Spleen (tissue), 11 donors: ENCODE measurements around the gene RHOB. TPM values are rescaled to one million over a fixed set of nuclear protein-coding genes. Genes with fewer than 3 reads are reported as not detected.
A peak's percentile ranks its signal among the peaks of the same experiment; 100 is the strongest.

Source experiments
- DNase-seq: peaks from one replicate; pipeline ENCODE4 v3.0.0-alpha.2; 2020
- H3K27ac ChIP-seq, 8 donors: fragments of 200-600 bp; sonication (generic) in 7 of 8; 1 replicate in 4 of 8; 2 replicates in 4 of 8; pipeline versions ENCODE4 v1.5.0 to v1.8.0; 2016 to 2021; ENCODE audit warnings: inconsistent platforms in 4 of 8, mild to moderate bottlenecking in 4 of 8, moderate library complexity in 1 of 8
- H3K27me3 ChIP-seq, 7 donors: fragments of 200-600 bp; sonication (generic) in 6 of 7; replicated peaks in 1 of 7; 1 replicate in 4 of 7; 2 replicates in 3 of 7; pipeline versions ENCODE4 v1.5.0 to v1.8.0; 2016 to 2021; ENCODE audit warnings: inconsistent platforms in 3 of 7, mild to moderate bottlenecking in 1 of 7
- H3K36me3 ChIP-seq, 6 donors: fragments of 200-600 bp; sonication (generic) in 5 of 6; 1 replicate in 4 of 6; 2 replicates in 2 of 6; pipeline versions ENCODE4 v1.5.0 to v1.8.0; 2016 to 2021; ENCODE audit warnings: inconsistent platforms in 2 of 6
- H3K4me1 ChIP-seq, 6 donors: fragments of 200-600 bp; sonication (generic) in 5 of 6; 1 replicate in 3 of 6; 2 replicates in 3 of 6; pipeline versions ENCODE4 v1.5.0 to v1.8.0; 2016 to 2021; ENCODE audit warnings: inconsistent platforms in 3 of 6
- H3K4me3 ChIP-seq, 8 donors: fragments of 200-600 bp; sonication (generic) in 7 of 8; 1 replicate in 4 of 8; 2 replicates in 4 of 8; pipeline versions ENCODE4 v1.5.0 to v1.8.0; 2016 to 2021; ENCODE audit warnings: inconsistent platforms in 4 of 8, mild to moderate bottlenecking in 4 of 8, moderate library complexity in 2 of 8
- H3K9me3 ChIP-seq, 8 donors: fragments of 200-600 bp; sonication (generic) in 7 of 8; 1 replicate in 4 of 8; 2 replicates in 4 of 8; pipeline versions ENCODE4 v1.5.0 to v1.8.0; 2016 to 2021; ENCODE audit warnings: inconsistent platforms in 4 of 8
- POLR2A ChIP-seq, 3 donors: fragments of 450-650 bp; IDR thresholded peaks; one replicate each; pipeline ENCODE4 v1.5.1; 2017; ENCODE audit warnings: antibody characterized with exemption in 3 of 3, mild to moderate bottlenecking in 1 of 3
- POLR2AphosphoS5 ChIP-seq, 3 donors: sonication (generic); formaldehyde crosslinking; IDR thresholded peaks; one replicate each; pipeline ENCODE4 v1.5.1; 2017; ENCODE audit warnings: antibody characterized with exemption in 3 of 3
- WGBS, 5 donors: extraction: QIAGEN DNeasy Blood & Tissue Kit in 3 of 5; methylation state at CpG; one replicate each; pipeline versions ENCODE4 v1.1.5 to v1.1.7; 2013 to 2018; 5-methylcytosine and 5-hydroxymethylcytosine counted together
- intact Hi-C: fragments of 100-400 bp; cut with DNase I; formaldehyde crosslinking; loops from one replicate; pipeline ENCODE4 v1.15.0; 2023; ENCODE audit warnings: low total_unique reads
- polyA plus RNA-seq, 3 donors: library from polyadenylated mRNA; stranded (reverse); fragments of 200-250 nt; gene quantifications; one replicate each; pipeline ENCODE4 v1.2.1, GENCODE V29; 2013
- total RNA-seq, 7 donors: library from RNA; depleted of rRNA in 3 of 7; stranded (reverse); fragments of >200 nt in 3 of 7; fragmentation: NEBNext Ultra II Directional in 4 of 7; extraction: Animal tissue kit (Norgen Biotek cat#: 25700) in 4 of 7; gene quantifications; one replicate each; pipeline versions ENCODE4 v1.1.0 to v1.2.1, GENCODE V29; 2016 to 2021
- TF ChIP-seq, protein P1 (sequence below), 11 experiments: fragments of 200-600 bp in 7 of 11; fragments of 450-650 bp in 4 of 11; sonication (generic) in 4 of 11; IDR thresholded peaks in 8 of 11; conservative IDR thresholded peaks in 3 of 11; 1 replicate in 7 of 11; 2 replicates in 4 of 11; pipeline versions ENCODE4 v1.4.0 to v1.8.0; 2016 to 2021; ENCODE audit warnings: antibody characterized with exemption in 11 of 11, inconsistent platforms in 4 of 11, mild to moderate bottlenecking in 1 of 11
- donor health status: healthy with polysubstance abuse.
- donor health status: DM: no; HTN: no; CAD: no; lungs with moderate emphysema.
- donor health status: DM: no; HTN: no; CAD: no.
- donor health status: Bipolar disorder and iron deficiency.
- donor health status: healthy.
- donor health status: DM: no; HTN: no; CAD: no.
- donor health status: DM: yes; HTN: yes; CAD: no.

The RHOB gene
- total and polyA plus RNA-seq, 10 donors: 32.6 to 309 (median 158) TPM

DNA sequence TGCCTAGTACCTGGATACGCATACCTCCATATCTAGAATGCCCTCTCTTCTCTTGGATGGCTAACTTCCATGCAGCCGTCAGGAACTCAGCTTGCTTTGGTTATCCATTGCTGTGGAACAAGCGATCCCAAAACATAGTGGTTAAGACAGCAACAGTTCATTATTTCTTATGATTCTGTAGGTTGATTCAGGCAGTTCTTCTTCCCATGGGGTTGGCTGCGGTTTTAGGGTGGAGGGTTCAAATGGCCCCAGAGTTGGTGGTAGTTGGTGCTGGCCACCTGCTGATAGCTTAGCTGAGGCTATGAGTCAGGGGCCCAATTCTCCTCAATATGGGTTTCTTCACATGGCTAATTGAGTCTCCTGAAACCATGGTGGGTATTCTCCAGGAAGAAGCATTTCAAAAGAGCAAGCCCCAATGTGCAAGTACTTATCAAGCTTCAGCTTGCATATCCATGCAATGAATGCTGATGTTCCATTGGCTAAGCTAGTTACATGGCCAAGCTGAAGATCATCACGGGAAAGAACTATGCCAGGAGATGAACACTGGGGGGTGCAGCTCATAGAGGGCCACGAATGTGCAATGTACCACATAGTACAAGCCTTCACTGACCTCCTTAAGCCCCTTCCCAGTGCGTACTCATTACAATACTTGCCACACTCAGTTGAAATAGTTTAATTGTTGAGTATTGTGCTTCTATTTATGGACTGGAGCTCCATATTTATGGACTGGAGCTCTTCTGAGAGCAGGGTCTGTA is 10.0 kb upstream of the RHOB start:
- TF ChIP-seq, protein P1, sequence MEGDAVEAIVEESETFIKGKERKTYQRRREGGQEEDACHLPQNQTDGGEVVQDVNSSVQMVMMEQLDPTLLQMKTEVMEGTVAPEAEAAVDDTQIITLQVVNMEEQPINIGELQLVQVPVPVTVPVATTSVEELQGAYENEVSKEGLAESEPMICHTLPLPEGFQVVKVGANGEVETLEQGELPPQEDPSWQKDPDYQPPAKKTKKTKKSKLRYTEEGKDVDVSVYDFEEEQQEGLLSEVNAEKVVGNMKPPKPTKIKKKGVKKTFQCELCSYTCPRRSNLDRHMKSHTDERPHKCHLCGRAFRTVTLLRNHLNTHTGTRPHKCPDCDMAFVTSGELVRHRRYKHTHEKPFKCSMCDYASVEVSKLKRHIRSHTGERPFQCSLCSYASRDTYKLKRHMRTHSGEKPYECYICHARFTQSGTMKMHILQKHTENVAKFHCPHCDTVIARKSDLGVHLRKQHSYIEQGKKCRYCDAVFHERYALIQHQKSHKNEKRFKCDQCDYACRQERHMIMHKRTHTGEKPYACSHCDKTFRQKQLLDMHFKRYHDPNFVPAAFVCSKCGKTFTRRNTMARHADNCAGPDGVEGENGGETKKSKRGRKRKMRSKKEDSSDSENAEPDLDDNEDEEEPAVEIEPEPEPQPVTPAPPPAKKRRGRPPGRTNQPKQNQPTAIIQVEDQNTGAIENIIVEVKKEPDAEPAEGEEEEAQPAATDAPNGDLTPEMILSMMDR (IDR thresholded peaks at IDR 0.05 in 8 of 11, conservative IDR thresholded peaks at IDR 0.05 in 3 of 11): no peak
- TF ChIP-seq POLR2AphosphoS5 (IDR thresholded peaks at IDR 0.05) (no peak), POLR2A (IDR thresholded peaks at IDR 0.05) (no peak)
- WGBS, 5 donors: 86 to 94% (median 91%) methylated on average over 7 of the region's 7 CpGs
- H3K9me3 ChIP-seq: no peaks in the 10 kb centered on the region
- no peak overlapping the region for H3K4me3 ChIP-seq
- DNase-seq: no peak
- peaks cover 0 to 28% (median 9%) of the 10 kb centered on the region in 6 donors for H3K4me1 ChIP-seq
- intact Hi-C loops: no loop called here
- H3K27me3 ChIP-seq: peaks cover 0 to 4% (median 0%) of the 10 kb centered on the region in 7 donors
- H3K27ac ChIP-seq: no peak overlapping the region
- H3K36me3 ChIP-seq: no peaks in the 10 kb centered on the region

DNA sequence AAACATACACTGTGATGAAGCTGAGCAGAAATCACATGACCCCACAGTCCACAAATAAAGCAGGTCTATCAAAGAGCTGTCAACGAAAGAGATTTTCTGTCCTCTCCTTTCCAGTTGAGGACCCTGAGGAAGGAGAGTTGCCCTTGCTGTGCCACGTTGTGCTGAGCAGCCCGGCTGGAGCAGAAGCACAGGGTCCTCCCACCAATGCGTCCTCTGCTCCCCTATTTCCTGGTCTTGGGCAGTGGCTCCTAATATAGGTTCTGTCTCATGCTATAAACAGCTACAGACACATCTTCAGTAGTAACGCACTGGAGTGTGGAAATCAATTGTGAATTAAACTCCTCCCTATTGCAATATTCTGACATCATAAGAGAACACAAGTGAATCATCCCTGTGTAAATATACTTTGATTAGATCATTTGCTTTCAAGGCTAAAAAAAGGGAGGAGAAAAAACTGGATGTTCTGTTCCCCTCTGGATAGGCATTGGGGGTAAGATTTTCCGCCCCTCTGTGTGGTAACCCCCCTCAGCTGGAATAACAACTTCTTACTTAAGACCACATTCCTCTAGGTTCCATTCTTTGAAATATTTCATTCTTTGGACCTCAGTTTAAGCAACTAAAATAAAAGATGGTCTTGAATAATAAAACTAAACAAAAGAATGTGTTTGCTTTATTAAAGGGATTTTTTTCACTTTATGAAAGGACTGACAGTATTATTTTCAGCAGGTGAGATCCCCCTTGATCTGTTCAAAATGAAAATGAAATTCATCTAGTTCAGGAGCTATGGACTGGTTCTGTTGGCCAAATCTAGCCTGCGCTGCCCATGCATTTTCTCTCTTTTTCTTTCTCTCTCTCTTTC is 8.3 kb upstream of the RHOB start:
- peaks cover 0 to 4% (median 0%) of the 10 kb centered on the region in 7 donors for H3K27me3 ChIP-seq
- no peaks in the 10 kb centered on the region for H3K36me3 ChIP-seq
- H3K9me3 ChIP-seq: no peaks in the 10 kb centered on the region
- peak; percentile 36 for DNase-seq
- H3K4me1 ChIP-seq: peaks cover 0 to 36% (median 12%) of the 10 kb centered on the region in 6 donors
- intact Hi-C loops: no loop called here
- 52 to 71% (median 64%) methylated on average over 7 of the region's 7 CpGs for WGBS, 5 donors
- H3K27ac ChIP-seq: peak overlapping the region in 7 of 8 donors; percentile 37 to 84 (median 67)
- peak overlapping the region in 1 of 8 donors; percentile 23 for H3K4me3 ChIP-seq
- TF ChIP-seq, protein P1 (IDR thresholded peaks at IDR 0.05 in 8 of 11, conservative IDR thresholded peaks at IDR 0.05 in 3 of 11): no peak
- peak in 1 of 3 donors; percentile 65 for TF ChIP-seq POLR2AphosphoS5 (IDR thresholded peaks at IDR 0.05)

DNA sequence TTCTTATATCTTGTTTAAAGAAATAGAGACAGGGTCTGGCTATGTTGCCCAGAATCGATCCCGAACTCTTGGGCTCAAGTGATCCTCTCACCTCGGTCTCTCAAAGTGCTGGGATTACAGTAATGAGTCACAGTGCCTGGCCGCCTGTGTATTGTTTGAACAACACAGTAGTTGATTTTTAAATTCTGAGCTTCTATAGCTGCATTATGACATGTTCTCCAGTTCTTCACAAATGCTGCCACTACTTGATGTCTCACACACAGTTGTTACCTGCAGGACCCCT is 7.7 kb upstream of the RHOB start:
- Histone ChIP-seq H3K9me3 (no peaks in the 10 kb centered on the region), H3K27ac (peak overlapping the region in 7 of 8 donors; percentile 37 to 84 (median 67)), H3K27me3 (peaks cover 0 to 4% (median 0%) of the 10 kb centered on the region in 7 donors), H3K36me3 (no peaks in the 10 kb centered on the region), H3K4me3 (peak overlapping the region in 1 of 8 donors; percentile 23), H3K4me1 (peaks cover 0 to 39% (median 14%) of the 10 kb centered on the region in 6 donors)
- WGBS, 5 donors: 80 to 97% (median 83%) methylated on average over 4 of the region's 4 CpGs
- intact Hi-C loops: no loop called here
- no peak for DNase-seq
- TF ChIP-seq POLR2A (IDR thresholded peaks at IDR 0.05) (no peak), POLR2AphosphoS5 (IDR thresholded peaks at IDR 0.05) (no peak)
- TF ChIP-seq, protein P1 (IDR thresholded peaks at IDR 0.05 in 8 of 11, conservative IDR thresholded peaks at IDR 0.05 in 3 of 11): no peak

DNA sequence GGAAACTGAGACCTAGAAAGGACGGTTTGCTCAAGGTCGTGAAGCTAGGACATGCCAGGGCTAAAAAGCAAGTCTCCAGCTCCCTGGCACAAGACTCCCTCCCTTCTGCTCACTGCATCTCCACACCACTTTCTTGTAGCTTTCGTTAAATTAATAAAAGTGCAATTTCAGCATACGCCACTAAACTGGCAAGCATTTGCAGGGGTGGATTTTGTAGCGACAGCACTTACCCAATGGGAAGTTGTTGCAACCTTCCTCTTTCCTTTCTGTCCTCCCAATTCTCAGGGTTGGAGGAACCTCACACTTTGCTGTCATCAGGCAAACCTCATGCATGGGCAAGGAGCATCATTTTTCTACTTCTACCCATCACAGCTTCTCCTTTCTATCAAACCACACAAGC is 7.4 kb upstream of the RHOB start:
- Histone ChIP-seq H3K9me3 (no peaks in the 10 kb centered on the region), H3K27me3 (peaks cover 0 to 4% (median 0%) of the 10 kb centered on the region in 7 donors), H3K4me1 (peaks cover 0 to 39% (median 16%) of the 10 kb centered on the region in 6 donors), H3K4me3 (peak overlapping the region in 1 of 8 donors; percentile 23), H3K36me3 (no peaks in the 10 kb centered on the region), H3K27ac (peak overlapping the region in 7 of 8 donors; percentile 37 to 84 (median 67))
- DNase-seq: no peak
- TF ChIP-seq POLR2A (IDR thresholded peaks at IDR 0.05): no peak
- peak in 1 of 3 donors; percentile 82 for TF ChIP-seq POLR2AphosphoS5 (IDR thresholded peaks at IDR 0.05)
- TF ChIP-seq, protein P1 (IDR thresholded peaks at IDR 0.05 in 8 of 11, conservative IDR thresholded peaks at IDR 0.05 in 3 of 11): peak in 4 of 11 experiments; percentile 14 to 45 (median 18)
- intact Hi-C loops: no loop called here
- WGBS, 5 donors: 27 to 47% (median 38%) methylated on average over 5 of the region's 5 CpGs
